Measurements from ENCODE around the gene HIVEP1. TPM values are rescaled to one million over a fixed set of nuclear protein-coding genes. Genes with fewer than 3 reads are reported as not detected.

HIVEP1 gene
- total RNA-seq, 6 experiments from 2014 or later = 13.2 to 23.3 (median 17.8) TPM

- no peak overlapping the region for H3K4me3 ChIP-seq
- no peaks in the 10 kb centered on the region for H3K27me3 ChIP-seq
- peaks cover 0 to 14% (median 0%) of the 10 kb centered on the region in 4 donors for H3K36me3 ChIP-seq
- no peak overlapping the region for H3K27ac ChIP-seq
- intact Hi-C loops (cut with DNase I) = no loop called here
- H3K4me1 ChIP-seq = no peaks in the 10 kb centered on the region
- no peak for DNase-seq
- TF ChIP-seq CTCF (IDR thresholded peaks at IDR 0.05) = no peak
- TF ChIP-seq POLR2A (IDR thresholded peaks at IDR 0.05) = no peak
- WGBS (ENCODE audit: insufficient coverage, low coverage, low lambda C conversion rate, missing lambda C conversion rate) = 93% methylated on average over 1 of the region's 1 CpG
- H3K9me3 ChIP-seq = no peaks in the 10 kb centered on the region
- ATAC-seq = no peak
Observed at GRCh38 chr6:12129523-12129922, 117.4 kb downstream of the HIVEP1 start.

DNA sequence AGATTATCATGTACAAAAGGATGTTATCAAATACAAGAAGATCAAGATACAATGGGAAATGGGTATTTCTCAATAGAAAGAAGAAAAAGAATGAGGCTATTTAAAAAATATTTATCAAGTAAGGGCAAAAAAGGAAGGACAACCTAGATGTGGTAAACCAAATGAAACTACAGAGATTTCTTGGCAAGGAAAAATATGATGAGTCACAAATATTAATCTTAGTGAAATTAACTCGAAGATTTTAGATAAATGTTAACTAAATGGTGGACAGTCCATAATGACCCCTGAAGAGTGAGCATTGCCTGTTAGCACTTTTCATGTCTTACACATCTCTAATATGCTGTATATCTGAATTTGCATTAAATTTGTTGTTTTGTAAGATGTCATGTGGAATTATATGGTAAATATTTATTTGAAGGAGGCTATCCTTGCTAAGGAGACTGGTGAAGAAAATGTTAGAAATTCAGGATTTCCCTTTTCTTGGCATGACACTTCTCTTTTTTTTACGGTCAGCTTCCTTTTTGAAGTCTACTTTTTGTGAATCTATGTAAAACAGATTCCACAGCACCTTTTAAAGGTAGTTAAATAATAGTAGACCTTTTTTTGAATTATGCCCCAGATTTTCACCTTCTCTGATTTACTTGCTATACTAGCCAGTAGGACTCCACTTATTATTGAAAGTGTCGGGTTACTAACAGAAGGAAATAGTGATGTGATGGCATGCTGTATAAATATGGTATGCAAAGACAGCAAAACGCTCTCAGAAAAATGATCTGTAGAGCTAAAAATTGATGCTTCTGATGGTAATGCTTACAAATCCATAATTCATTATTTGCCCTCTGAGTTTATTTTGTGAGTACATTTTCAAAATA is 120.5 kb downstream of the HIVEP1 start:
- H3K27me3 ChIP-seq = no peaks in the 10 kb centered on the region
- no peak for DNase-seq
- WGBS (ENCODE audit: insufficient coverage, low coverage, low lambda C conversion rate, missing lambda C conversion rate) = 66% methylated on average over 4 of the region's 4 CpGs
- H3K9me3 ChIP-seq = no peaks in the 10 kb centered on the region
- ATAC-seq = no peak
- intact Hi-C loops (cut with DNase I) = no loop called here
- TF ChIP-seq POLR2A (IDR thresholded peaks at IDR 0.05) (no peak), CTCF (IDR thresholded peaks at IDR 0.05) (no peak)
- no peak overlapping the region for H3K27ac ChIP-seq
- peaks cover 0 to 7% (median 0%) of the 10 kb centered on the region in 4 donors for H3K4me1 ChIP-seq
- H3K4me3 ChIP-seq = no peak overlapping the region
- peaks cover 0 to 14% (median 0%) of the 10 kb centered on the region in 4 donors for H3K36me3 ChIP-seq

- Histone ChIP-seq H3K27me3 (no peaks in the 10 kb centered on the region), H3K4me3 (no peak overlapping the region), H3K4me1 (peaks cover 0 to 13% (median 0%) of the 10 kb centered on the region in 4 donors), H3K36me3 (peaks cover 0 to 21% (median 0%) of the 10 kb centered on the region in 4 donors), H3K27ac (no peak overlapping the region), H3K9me3 (no peaks in the 10 kb centered on the region)
- DNase-seq (no peak), ATAC-seq (no peak)
- intact Hi-C loops (cut with DNase I) = no loop called here
- TF ChIP-seq CTCF (IDR thresholded peaks at IDR 0.05) = no peak
- TF ChIP-seq POLR2A (IDR thresholded peaks at IDR 0.05) = no peak
- WGBS (ENCODE audit: insufficient coverage, low coverage, low lambda C conversion rate, missing lambda C conversion rate) = 64% methylated on average over 1 of the region's 1 CpG
Observed at GRCh38 chr6:12134581-12134980, 122.5 kb downstream of the HIVEP1 start.

- H3K27me3 ChIP-seq = no peaks in the 10 kb centered on the region
- TF ChIP-seq POLR2A (IDR thresholded peaks at IDR 0.05) (no peak), CTCF (IDR thresholded peaks at IDR 0.05) (no peak)
- H3K9me3 ChIP-seq = no peaks in the 10 kb centered on the region
- DNase-seq (no peak), ATAC-seq (no peak)
- H3K4me1 ChIP-seq = peaks cover 0 to 13% (median 0%) of the 10 kb centered on the region in 4 donors
- H3K4me3 ChIP-seq = no peak overlapping the region
- 81% methylated on average over 2 of the region's 2 CpGs for WGBS (ENCODE audit: insufficient coverage, low coverage, low lambda C conversion rate, missing lambda C conversion rate)
- H3K27ac ChIP-seq = no peak overlapping the region
- H3K36me3 ChIP-seq = peaks cover 0 to 22% (median 0%) of the 10 kb centered on the region in 4 donors
- intact Hi-C loops (cut with DNase I) = no loop called here
Observed at GRCh38 chr6:12134991-12135390, 122.9 kb downstream of the HIVEP1 start.

Measured in right lobe of liver (tissue), 6 donors.